Activated CD8-positive, alpha-beta T cell treated with anti-CD3 and anti-CD28 coated beads for 36 hours (primary cell): ENCODE measurements around the gene HPCAL1. TPM values are rescaled to one million over a fixed set of nuclear protein-coding genes. Genes with fewer than 3 reads are reported as not detected.
"Not testable (repeated sequence)": the region's sequence is repeated elsewhere in the genome, so short reads cannot be mapped to it uniquely, and the experiment has no call there.

Source experiments
- ATAC-seq: fragments of 200-7000 bp; cut with Tn5 transposase; one replicate; pipeline ENCODE4 v1.10.0; 2021; ENCODE audit warnings: mild to moderate bottlenecking, moderate library complexity
- CTCF ChIA-PET: fragments of 350-600 bp; sonication (Branson Sonifier 250); formaldehyde crosslinking; loops from one replicate; lab custom pipeline; 2021; ENCODE audit warnings: antibody characterized with exemption; lab: Charles Lee
- POLR2A ChIA-PET: fragments of 350-600 bp; sonication (Branson Sonifier 250); formaldehyde crosslinking; loops from one replicate; lab custom pipeline; 2021; ENCODE audit warnings: antibody characterized with exemption; lab: Charles Lee
- DNase-seq: peaks from one replicate; pipeline ENCODE4 v3.0.0-alpha.2; 2020
- H3K27ac Mint-ChIP-seq: one replicate; pipeline ENCODE4 v1.8.0; 2021; ENCODE audit warnings: mild to moderate bottlenecking, mixed read lengths
- H3K27me3 Mint-ChIP-seq: one replicate; pipeline ENCODE4 v1.8.0; 2021; ENCODE audit warnings: mixed read lengths
- H3K36me3 Mint-ChIP-seq: one replicate; pipeline ENCODE4 v1.8.0; 2021; ENCODE audit warnings: low read depth, mixed read lengths
- H3K4me1 Mint-ChIP-seq: one replicate; pipeline ENCODE4 v1.8.0; 2021; ENCODE audit warnings: low read depth, mixed read lengths
- H3K4me3 Mint-ChIP-seq: one replicate; pipeline ENCODE4 v1.8.0; 2021; ENCODE audit warnings: mild to moderate bottlenecking, moderate library complexity, mixed read lengths
- H3K9me3 Mint-ChIP-seq: one replicate; pipeline ENCODE4 v1.8.0; 2021; ENCODE audit warnings: mixed read lengths
- CTCF ChIP-seq: fragments of 200-600 bp; IDR thresholded peaks from one replicate; pipeline ENCODE4 v1.8.0; 2022; ENCODE audit warnings: antibody characterized with exemption, mild to moderate bottlenecking
- intact Hi-C: fragments of 100-400 bp; cut with micrococcal nuclease; formaldehyde crosslinking; loops from one replicate; pipeline ENCODE4 v1.10.0; 2022
- total RNA-seq, 2 experiments: library from RNA; stranded (reverse); gene quantifications; one replicate each; pipeline ENCODE4 v1.2.3, GENCODE V29; 2021

Gene HPCAL1
- total RNA-seq, 2 experiments from 2014 or later, result 166 to 170 TPM

- ATAC-seq, result no peak
- no peak for TF ChIP-seq CTCF
- CTCF ChIA-PET, result no interaction called here
These were observed 151.2 kb downstream of the HPCAL1 start for GRCh38 chr2:10453905-10454298.

GRCh38 chr2:10454505-10454904 lies 151.8 kb downstream of the HPCAL1 start:
- H3K27me3 Mint-ChIP-seq, result peaks cover 2% of the 10 kb centered on the region
- intact Hi-C loops, result no loop called here
- CTCF ChIA-PET, result no interaction called here
- ATAC-seq (no peak), DNase-seq (no peak)
- POLR2A ChIA-PET, result no interaction called here
- no peaks in the 10 kb centered on the region for H3K9me3 Mint-ChIP-seq
- no peak overlapping the region for H3K4me3 Mint-ChIP-seq
- peaks cover 18% of the 10 kb centered on the region for H3K4me1 Mint-ChIP-seq
- peaks cover 9% of the 10 kb centered on the region for H3K36me3 Mint-ChIP-seq
- no peak for TF ChIP-seq CTCF
- H3K27ac Mint-ChIP-seq, result no peak overlapping the region

More at GRCh38 chr2:10453905-10454298, 151.2 kb downstream of the HPCAL1 start:
- peaks cover 18% of the 10 kb centered on the region for H3K4me1 Mint-ChIP-seq
- no peak for DNase-seq
- peaks cover 9% of the 10 kb centered on the region for H3K36me3 Mint-ChIP-seq
- no peak overlapping the region for H3K27ac Mint-ChIP-seq
- POLR2A ChIA-PET, result no interaction called here
- H3K4me3 Mint-ChIP-seq, result no peak overlapping the region
- no peaks in the 10 kb centered on the region for H3K9me3 Mint-ChIP-seq
- H3K27me3 Mint-ChIP-seq, result peaks cover under 1% of the 10 kb centered on the region
- intact Hi-C loops, result no loop called here

- DNase-seq, H3K27ac Mint-ChIP-seq, H3K9me3 Mint-ChIP-seq, H3K27me3 Mint-ChIP-seq, H3K36me3 Mint-ChIP-seq, ATAC-seq, CTCF ChIA-PET, H3K4me3 Mint-ChIP-seq, POLR2A ChIA-PET, intact Hi-C loops, H3K4me1 Mint-ChIP-seq: not testable (repeated sequence)
These were observed 154.5 kb downstream of the HPCAL1 start for GRCh38 chr2:10457195-10457594.

- Mint-ChIP-seq H3K9me3 (no peaks in the 10 kb centered on the region), H3K4me1 (peaks cover 8% of the 10 kb centered on the region), H3K36me3 (peaks cover 2% of the 10 kb centered on the region), H3K27ac (no peak overlapping the region), H3K4me3 (no peak overlapping the region), H3K27me3 (peaks cover 11% of the 10 kb centered on the region)
- POLR2A ChIA-PET, result interaction anchor here (1.4 kb wide), 1 partner anchor 11 kb away, joined by 3 read pairs; no protein-coding TSS in a partner anchor
- no peak for TF ChIP-seq CTCF
- DNase-seq (no peak), ATAC-seq (no peak)
- CTCF ChIA-PET, result no interaction called here
- intact Hi-C loops, result no loop called here
These were observed 155.3 kb downstream of the HPCAL1 start for GRCh38 chr2:10457846-10458598.

- Mint-ChIP-seq H3K27ac (no peak overlapping the region), H3K4me1 (peaks cover 4% of the 10 kb centered on the region), H3K27me3 (peaks cover 11% of the 10 kb centered on the region), H3K9me3 (no peaks in the 10 kb centered on the region), H3K36me3 (no peaks in the 10 kb centered on the region), H3K4me3 (no peak overlapping the region)
- no peak for DNase-seq
- ChIA-PET CTCF (interaction anchor here (1.1 kb wide), 1 partner anchor 25 kb away, joined by 3 read pairs; no protein-coding TSS in a partner anchor), POLR2A (no interaction called here)
- intact Hi-C loops, result no loop called here
- ATAC-seq, result no peak
- TF ChIP-seq CTCF, result no peak
These were observed 157.7 kb downstream of the HPCAL1 start for GRCh38 chr2:10460366-10460796.
